HG02884 (cell line): ENCODE data around the gene APMAP.

Source experiments
- ATAC-seq: cut with Tn5 transposase; IDR thresholded peaks from one replicate; pipeline ENCODE4 v1.9.1; 2021; ENCODE audit warnings: mild to moderate bottlenecking, moderate library complexity; ENCODE audit not compliant: unreplicated experiment

Gene APMAP

GRCh38 chr20:24969186-24970029, 23.1 kb downstream of the APMAP start:
- no peak for ATAC-seq

- ATAC-seq, result no peak
Observed at GRCh38 chr20:24968278-24968800, 24.2 kb downstream of the APMAP start.

- no peak for ATAC-seq
Observed at GRCh38 chr20:24966317-24967012, 26.1 kb downstream of the APMAP start.

GRCh38 chr20:24965065-24965919, 27.3 kb downstream of the APMAP start:
- no peak for ATAC-seq

- ATAC-seq, result no peak
Observed at GRCh38 chr20:24964506-24964840, 28.1 kb downstream of the APMAP start.

GRCh38 chr20:24963672-24964505, 28.7 kb downstream of the APMAP start:
- ATAC-seq, result no peak

- no peak for ATAC-seq
Observed at GRCh38 chr20:24962510-24962909, 30.0 kb downstream of the APMAP start.

- no peak for ATAC-seq
Observed at GRCh38 chr20:24962182-24962492, 30.4 kb downstream of the APMAP start.

- ATAC-seq, result no peak
Observed at GRCh38 chr20:24961384-24962181, 31.0 kb downstream of the APMAP start.

GRCh38 chr20:24960861-24961260, 31.7 kb downstream of the APMAP start:
- no peak for ATAC-seq

- no peak for ATAC-seq
Observed at GRCh38 chr20:24960302-24960801, 32.2 kb downstream of the APMAP start.

GRCh38 chr20:24959591-24960301, 32.8 kb downstream of the APMAP start:
- no peak for ATAC-seq

GRCh38 chr20:24958506-24959385, 33.8 kb downstream of the APMAP start:
- ATAC-seq, result no peak

GRCh38 chr20:24957326-24958016, 35.1 kb downstream of the APMAP start:
- no peak for ATAC-seq

- no peak for ATAC-seq
Observed at GRCh38 chr20:24956001-24956841, 36.3 kb downstream of the APMAP start.

GRCh38 chr20:24955045-24955444, 37.5 kb downstream of the APMAP start:
- peak; percentile 56 for ATAC-seq
